HG02763 (cell line): ENCODE data around the gene WDTC1.
A peak's percentile ranks its signal among the peaks of the same experiment; 100 is the strongest.
"Not testable (repeated sequence)": the region's sequence is repeated elsewhere in the genome, so short reads cannot be mapped to it uniquely, and the experiment has no call there.

Experiments used
- ATAC-seq: cut with Tn5 transposase; IDR thresholded peaks from one replicate; pipeline ENCODE4 v1.9.1; 2021; ENCODE audit warnings: mild to moderate bottlenecking, moderate library complexity; ENCODE audit not compliant: unreplicated experiment

The WDTC1 gene

GRCh38 chr1:27234049-27234882 lies at the start of gene WDTC1:
Gene WDTC1, plus strand, starts transcription at chr1:27234632. Its CDS starts 26,423 bp downstream, at chr1:27261055.
- peak; percentile 92 for ATAC-seq

GRCh38 chr1:27184665-27185064 lies 49.8 kb upstream of the WDTC1 start:
- ATAC-seq = not testable (repeated sequence)

- no peak for ATAC-seq
These were observed 42.3 kb upstream of the WDTC1 start for GRCh38 chr1:27192039-27192529.

GRCh38 chr1:27193194-27193593 lies 41.2 kb upstream of the WDTC1 start:
- no peak for ATAC-seq

GRCh38 chr1:27201295-27201694 lies 33.1 kb upstream of the WDTC1 start:
- no peak for ATAC-seq

- no peak for ATAC-seq
These were observed 30.5 kb upstream of the WDTC1 start for GRCh38 chr1:27203946-27204345.

GRCh38 chr1:27207238-27207637 lies 27.2 kb upstream of the WDTC1 start:
- ATAC-seq = not testable (repeated sequence)

GRCh38 chr1:27208143-27208850 lies 26.1 kb upstream of the WDTC1 start:
- not testable (repeated sequence) for ATAC-seq

- no peak for ATAC-seq
These were observed 18.0 kb upstream of the WDTC1 start for GRCh38 chr1:27216466-27216865.

- ATAC-seq = no peak
These were observed 17.0 kb upstream of the WDTC1 start for GRCh38 chr1:27217401-27217800.

- no peak for ATAC-seq
These were observed 15.7 kb upstream of the WDTC1 start for GRCh38 chr1:27218736-27219135.

GRCh38 chr1:27220096-27220495 lies 14.3 kb upstream of the WDTC1 start:
- no peak for ATAC-seq

- ATAC-seq = not testable (repeated sequence)
These were observed 13.5 kb upstream of the WDTC1 start for GRCh38 chr1:27220702-27221497.

- no peak for ATAC-seq
These were observed 8.8 kb upstream of the WDTC1 start for GRCh38 chr1:27225621-27226020.

GRCh38 chr1:27227765-27228164 lies 6.7 kb upstream of the WDTC1 start:
- ATAC-seq = no peak

- ATAC-seq = no peak
These were observed 774 bp upstream of the WDTC1 start for GRCh38 chr1:27233667-27234048.

GRCh38 chr1:27235827-27236226 lies 1.4 kb downstream of the WDTC1 start:
- no peak for ATAC-seq

- no peak for ATAC-seq
These were observed 2.7 kb downstream of the WDTC1 start for GRCh38 chr1:27237112-27237511.

- no peak for ATAC-seq
These were observed 3.6 kb downstream of the WDTC1 start for GRCh38 chr1:27238032-27238431.

- ATAC-seq = no peak
These were observed 7.2 kb downstream of the WDTC1 start for GRCh38 chr1:27241677-27242076.

- not testable (repeated sequence) for ATAC-seq
These were observed 9.2 kb downstream of the WDTC1 start for GRCh38 chr1:27243665-27244064.
